HepG2 (cell line): Measurements from ENCODE around the gene PLXNA4. TPM values are rescaled to one million over a fixed set of nuclear protein-coding genes. Genes with fewer than 3 reads are reported as not detected.

Experiments used
- ATAC-seq: fragments of 200-7000 bp; cut with Tn5 transposase; 3 replicates; pipeline ENCODE4 v1.9.1; 2020; ENCODE audit warnings: mild to moderate bottlenecking, moderate library complexity
- BruUV-seq: library from RNA; stranded (reverse); fragments of 400-500 nt; replicated peaks from 2 replicates; lab custom pipeline; 2021; lab: Mats Ljungman, UMichigan
- CTCF ChIA-PET: fragments of 300-600 bp; formaldehyde crosslinking; extraction: SDS; loops from one replicate; lab custom pipeline; 2021; ENCODE audit warnings: low total read pairs, inconsistent platforms, low intra/inter-chr PET ratio; lab: Yijun Ruan, JAX
- POLR2A ChIA-PET: fragments of 350-600 bp; sonication (Branson Sonifier 250); formaldehyde crosslinking; loops from one replicate; lab custom pipeline; 2020; ENCODE audit warnings: antibody characterized with exemption, inconsistent platforms; lab: Yijun Ruan, JAX
- DNase-seq: peaks from one replicate; pipeline ENCODE4 v3.0.0-alpha.2; 2015; ENCODE audit warnings: low spot score
- FAIRE-seq: peaks from 3 replicates; lab custom pipeline; 2011; peaks lifted over from hg19 to GRCh38; lab: Jason Lieb, UNC
- H2AFZ ChIP-seq: one replicate; pipeline ENCODE4 v1.6.1; 2011; ENCODE audit warnings: low read length, inconsistent platforms
- H3K27ac ChIP-seq: fragments of 300-600 bp; 3 replicates; pipeline ENCODE4 v1.8.0; 2011; ENCODE audit warnings: mixed run types, mild to moderate bottlenecking, mixed read lengths, low read length, inconsistent platforms; ENCODE audit not compliant: insufficient read depth; ENCODE audit errors: extremely low read length
- H3K27me3 ChIP-seq, 2 experiments: fragments of 200-600 bp in 1 of 2; 2 replicates in 1 of 2; 3 replicates in 1 of 2; pipeline versions ENCODE4 v1.6.0 to v1.8.0; 2011; ENCODE audit warnings: low read length in 2 of 2, mild to moderate bottlenecking in 2 of 2, moderate library complexity in 2 of 2, inconsistent platforms in 1 of 2; ENCODE audit not compliant: insufficient read depth in 2 of 2, control insufficient read depth in 1 of 2
- H3K36me3 ChIP-seq, 2 experiments: fragments of 200-600 bp in 1 of 2; replicated peaks in 1 of 2; 2 replicates in 1 of 2; 3 replicates in 1 of 2; pipeline versions ENCODE4 v1.5.1 to v1.8.0; 2011; ENCODE audit warnings: low read length in 2 of 2, inconsistent platforms in 1 of 2; ENCODE audit not compliant: insufficient read depth in 2 of 2, control insufficient read depth in 1 of 2
- H3K4me1 ChIP-seq: 2 replicates; pipeline ENCODE4 v1.5.1; 2012; ENCODE audit warnings: low read length, inconsistent platforms; ENCODE audit not compliant: insufficient read depth
- H3K4me2 ChIP-seq: 2 replicates; pipeline ENCODE4 v1.6.0; 2011; ENCODE audit warnings: low read depth, low read length, inconsistent platforms
- H3K4me3 ChIP-seq, 3 experiments: fragments of 200-600 bp in 1 of 3; sonication (generic), shearing (Covaris generic) in 1 of 3; replicated peaks in 1 of 3; 2 replicates each; pipeline ENCODE4 v1.5.1; 2011 to 2016; ENCODE audit warnings: low read length in 3 of 3, inconsistent platforms in 2 of 3, low read depth in 2 of 3, mild to moderate bottlenecking in 2 of 3, control low read depth in 1 of 3, mixed read lengths in 1 of 3; ENCODE audit not compliant: insufficient read depth in 1 of 3
- H3K79me2 ChIP-seq: one replicate; pipeline ENCODE4 v1.6.1; 2011; ENCODE audit warnings: low read length, inconsistent platforms; ENCODE audit not compliant: insufficient read depth
- H3K9ac ChIP-seq: 2 replicates; pipeline ENCODE4 v1.6.0; 2011; ENCODE audit warnings: mild to moderate bottlenecking, low read depth, low read length, inconsistent platforms; ENCODE audit not compliant: insufficient read depth
- H3K9me3 ChIP-seq: 2 replicates; pipeline ENCODE4 v1.5.1; 2012; ENCODE audit warnings: mild to moderate bottlenecking, low read length
- H4K20me1 ChIP-seq: 2 replicates; pipeline ENCODE4 v1.6.0; 2011; ENCODE audit warnings: inconsistent platforms, mild to moderate bottlenecking, low read length, moderate library complexity; ENCODE audit not compliant: insufficient read depth
- MAF1 ChIP-seq: sonication (generic); formaldehyde crosslinking; IDR thresholded peaks from 2 replicates; pipeline ENCODE4 v1.5.0; 2020; ENCODE audit warnings: missing genetic modification reagents, borderline replicate concordance
- NR2C2 ChIP-seq: sonication (generic); formaldehyde crosslinking; IDR thresholded peaks from 2 replicates; pipeline ENCODE4 v1.4.0; 2020; ENCODE audit warnings: missing genetic modification reagents, mild to moderate bottlenecking, moderate library complexity, borderline replicate concordance
- POGZ ChIP-seq: sonication (generic); formaldehyde crosslinking; IDR thresholded peaks from 2 replicates; pipeline ENCODE4 v1.4.0; 2020; ENCODE audit warnings: mild to moderate bottlenecking, missing genetic modification reagents
- SYNCRIP ChIP-seq: fragments of 200-400 bp; formaldehyde crosslinking; IDR thresholded peaks from 2 replicates; pipeline ENCODE4 v1.6.1; 2018; ENCODE audit warnings: mild to moderate bottlenecking, low read depth, low read length; ENCODE audit not compliant: insufficient read depth
- ZBTB38 ChIP-seq: sonication (generic); formaldehyde crosslinking; IDR thresholded peaks from 2 replicates; pipeline ENCODE4 v1.5.1; 2020; ENCODE audit warnings: mild to moderate bottlenecking, missing genetic modification reagents
- ZNF225 ChIP-seq: sonication (generic); formaldehyde crosslinking; IDR thresholded peaks from 2 replicates; pipeline ENCODE4 v1.4.0; 2020; ENCODE audit warnings: mild to moderate bottlenecking, missing genetic modification reagents
- ZNF326 ChIP-seq: sonication (generic); formaldehyde crosslinking; IDR thresholded peaks from 2 replicates; pipeline ENCODE4 v1.4.0; 2020; ENCODE audit warnings: missing genetic modification reagents, borderline replicate concordance
- ZNF329 ChIP-seq: sonication (generic); formaldehyde crosslinking; IDR thresholded peaks from 2 replicates; pipeline ENCODE4 v1.9.0; 2021; ENCODE audit warnings: low read depth, mild to moderate bottlenecking, missing genetic modification reagents
- ZNF33B ChIP-seq: sonication (generic); formaldehyde crosslinking; IDR thresholded peaks from 2 replicates; pipeline ENCODE4 v1.5.1; 2020; ENCODE audit warnings: mild to moderate bottlenecking, missing genetic modification reagents
- ZNF432 ChIP-seq: sonication (generic); formaldehyde crosslinking; IDR thresholded peaks from 2 replicates; pipeline ENCODE4 v1.5.0; 2020; ENCODE audit warnings: missing genetic modification reagents, mild to moderate bottlenecking, borderline replicate concordance
- ZNF564 ChIP-seq: sonication (generic); formaldehyde crosslinking; IDR thresholded peaks from 2 replicates; pipeline ENCODE4 v1.8.1; 2023; ENCODE audit warnings: mild to moderate bottlenecking, missing genetic modification reagents
- ZNF879 ChIP-seq: sonication (generic); formaldehyde crosslinking; IDR thresholded peaks from 2 replicates; pipeline ENCODE4 v1.8.1; 2023; ENCODE audit warnings: missing genetic modification reagents
- ZXDC ChIP-seq: sonication (generic); formaldehyde crosslinking; IDR thresholded peaks from 2 replicates; pipeline ENCODE4 v1.5.0; 2020; ENCODE audit warnings: mild to moderate bottlenecking, missing genetic modification reagents
- WGBS: methylation state at CpG from one replicate; pipeline ENCODE4 v1.1.6; 2017; ENCODE audit warnings: low lambda C conversion rate; 5-methylcytosine and 5-hydroxymethylcytosine counted together
- in situ Hi-C: cut with HindIII; loops from 2 replicates; pipeline ENCODE4 v1.10.0; 2017; ENCODE audit warnings: low pct_unique_long_range_greater_than_20kb; ENCODE audit not compliant: extremely low pct_ligation_motif_present
- intact Hi-C: fragments of 100-400 bp; cut with micrococcal nuclease; formaldehyde crosslinking; loops from one replicate; pipeline ENCODE4 v1.10.0; 2022; ENCODE audit not compliant: unreplicated experiment
- polyA plus RNA-seq, 8 experiments: library from polyadenylated mRNA; depleted of rRNA in 3 of 8; stranded (reverse) in 7 of 8; unstranded in 1 of 8; fragments of >200 nt; fragmentation: Illumina TruSeq in 4 of 8; extraction: Trizol in 4 of 8; gene quantifications; 2 replicates each; pipeline versions ENCODE4 v1.2.1 to v1.2.3, GENCODE V29; 2011 to 2016; ENCODE audit warnings: low read depth in 4 of 8, missing spikeins in 1 of 8, mixed read lengths in 1 of 8; ENCODE audit not compliant: insufficient read depth in 1 of 8
- total RNA-seq, 5 experiments: library from RNA; depleted of rRNA; stranded (reverse); fragments of >200 nt; fragmentation: Illumina TruSeq; extraction: Trizol; gene quantifications; 2 replicates each; pipeline ENCODE4 v1.2.3, GENCODE V29; 2016; ENCODE audit warnings: low read depth in 1 of 5
- TF ChIP-seq, protein P1 (sequence below): sonication (generic); formaldehyde crosslinking; IDR thresholded peaks from 2 replicates; pipeline ENCODE4 v1.8.1; 2022; ENCODE audit warnings: low read depth, mild to moderate bottlenecking, missing genetic modification reagents

PLXNA4 gene
- total and polyA plus RNA-seq, 2 of the 13 experiments (the other 11 are each of a cell fraction or from before 2014, with no cell fraction given): 0.01 to 0.04 TPM

DNA sequence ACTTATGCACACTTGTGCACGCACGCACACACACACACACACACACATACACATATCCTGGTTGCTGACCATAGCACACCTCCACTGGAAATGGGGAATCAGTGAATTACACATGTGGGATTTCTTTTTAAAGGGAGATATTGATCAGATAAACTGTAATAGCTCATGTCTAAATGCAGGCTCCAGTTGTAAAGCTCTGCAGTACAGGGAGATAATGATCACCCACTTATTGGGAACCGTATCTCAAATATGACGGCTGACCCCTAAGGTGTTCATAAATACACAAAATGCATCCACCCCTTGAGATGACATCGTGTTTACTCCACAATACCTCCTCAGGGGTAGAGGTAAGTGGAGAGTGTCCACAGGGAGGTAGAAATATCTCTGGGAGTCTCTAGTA lies 79.2 kb downstream of the PLXNA4 start:
- H3K9me3 ChIP-seq: no peaks in the 10 kb centered on the region
- in situ Hi-C loops: no loop called here
- no peaks in the 10 kb centered on the region for H4K20me1 ChIP-seq
- H3K36me3 ChIP-seq: no peaks in the 10 kb centered on the region
- H3K27ac ChIP-seq: no peak overlapping the region
- BruUV-seq: no TSS peak
- H3K9ac ChIP-seq: no peak overlapping the region
- CTCF ChIA-PET: no interaction called here
- intact Hi-C loops: no loop called here
- no peak for FAIRE-seq
- no peak overlapping the region for H2AFZ ChIP-seq
- no peaks in the 10 kb centered on the region for H3K79me2 ChIP-seq
- no peak overlapping the region for H3K4me3 ChIP-seq
- no peak overlapping the region for H3K4me2 ChIP-seq
- DNase-seq: no peak
- 28% methylated on average over 5 of the region's 5 CpGs for WGBS
- POLR2A ChIA-PET: no interaction called here
- H3K4me1 ChIP-seq: no peaks in the 10 kb centered on the region
- ATAC-seq: no peak
- no peak for TF ChIP-seq POGZ
- no peak for TF ChIP-seq ZNF564 (CRISPR knock-in tag)
- no peak for TF ChIP-seq ZNF326
- no peak for TF ChIP-seq ZNF329 (CRISPR knock-in tag)
- TF ChIP-seq ZNF225 (CRISPR knock-in tag): no peak
- TF ChIP-seq MAF1: no peak
- no peak for TF ChIP-seq ZNF879 (CRISPR knock-in tag)
- no peak for TF ChIP-seq ZNF33B
- no peak for TF ChIP-seq NR2C2 (CRISPR knock-in tag)
- TF ChIP-seq ZXDC (CRISPR knock-in tag): no peak
- TF ChIP-seq SYNCRIP: no peak
- TF ChIP-seq, protein P1, sequence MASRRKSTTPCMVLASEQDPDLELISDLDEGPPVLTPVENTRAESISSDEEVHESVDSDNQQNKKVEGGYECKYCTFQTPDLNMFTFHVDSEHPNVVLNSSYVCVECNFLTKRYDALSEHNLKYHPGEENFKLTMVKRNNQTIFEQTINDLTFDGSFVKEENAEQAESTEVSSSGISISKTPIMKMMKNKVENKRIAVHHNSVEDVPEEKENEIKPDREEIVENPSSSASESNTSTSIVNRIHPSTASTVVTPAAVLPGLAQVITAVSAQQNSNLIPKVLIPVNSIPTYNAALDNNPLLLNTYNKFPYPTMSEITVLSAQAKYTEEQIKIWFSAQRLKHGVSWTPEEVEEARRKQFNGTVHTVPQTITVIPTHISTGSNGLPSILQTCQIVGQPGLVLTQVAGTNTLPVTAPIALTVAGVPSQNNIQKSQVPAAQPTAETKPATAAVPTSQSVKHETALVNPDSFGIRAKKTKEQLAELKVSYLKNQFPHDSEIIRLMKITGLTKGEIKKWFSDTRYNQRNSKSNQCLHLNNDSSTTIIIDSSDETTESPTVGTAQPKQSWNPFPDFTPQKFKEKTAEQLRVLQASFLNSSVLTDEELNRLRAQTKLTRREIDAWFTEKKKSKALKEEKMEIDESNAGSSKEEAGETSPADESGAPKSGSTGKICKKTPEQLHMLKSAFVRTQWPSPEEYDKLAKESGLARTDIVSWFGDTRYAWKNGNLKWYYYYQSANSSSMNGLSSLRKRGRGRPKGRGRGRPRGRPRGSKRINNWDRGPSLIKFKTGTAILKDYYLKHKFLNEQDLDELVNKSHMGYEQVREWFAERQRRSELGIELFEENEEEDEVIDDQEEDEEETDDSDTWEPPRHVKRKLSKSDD (CRISPR knock-in tag): no peak
- TF ChIP-seq ZNF432 (CRISPR knock-in tag): no peak
- TF ChIP-seq ZBTB38: no peak
- H3K27me3 ChIP-seq: no peaks in the 10 kb centered on the region; a peak in 2 of 5 replicates
